ENCODE results near the gene HOXC9.

The HOXC9 gene

DNA sequence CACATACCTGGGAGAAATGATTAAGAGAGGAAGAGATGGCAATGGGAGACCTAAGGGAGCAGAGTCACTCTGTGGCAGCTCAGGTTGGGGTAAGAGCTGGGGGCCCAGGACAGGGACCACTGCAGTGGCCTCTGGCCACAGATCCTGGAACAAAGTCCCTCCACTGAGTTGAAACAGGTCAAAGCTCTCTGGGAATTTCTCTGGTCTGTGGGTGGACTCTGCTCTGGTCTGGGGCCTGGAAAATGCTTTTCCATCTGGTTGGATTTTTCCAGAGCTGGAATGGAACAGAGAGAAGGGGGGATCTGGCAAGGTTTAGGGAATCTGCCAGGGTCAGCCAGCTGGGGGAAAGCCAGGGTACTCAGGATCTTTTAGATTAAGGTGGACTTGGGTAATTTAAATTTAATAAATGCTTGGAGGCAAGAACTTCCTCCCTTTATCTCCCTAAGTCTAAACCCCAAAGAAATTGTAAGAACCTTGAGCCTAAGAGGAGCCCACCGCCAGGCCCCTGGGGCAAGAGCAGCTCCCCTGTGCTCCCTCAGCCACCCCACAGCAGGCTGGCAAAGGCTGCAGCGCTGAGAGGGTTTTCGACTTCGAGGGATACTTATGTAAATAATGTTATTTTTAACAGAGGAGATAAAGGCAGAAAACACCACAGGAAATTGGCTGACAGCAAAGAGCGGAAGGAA is 11.3 kb upstream of the HOXC9 start:
- DNase-seq (ENCODE audit: low read depth in 2 of 2), result no peak

DNA sequence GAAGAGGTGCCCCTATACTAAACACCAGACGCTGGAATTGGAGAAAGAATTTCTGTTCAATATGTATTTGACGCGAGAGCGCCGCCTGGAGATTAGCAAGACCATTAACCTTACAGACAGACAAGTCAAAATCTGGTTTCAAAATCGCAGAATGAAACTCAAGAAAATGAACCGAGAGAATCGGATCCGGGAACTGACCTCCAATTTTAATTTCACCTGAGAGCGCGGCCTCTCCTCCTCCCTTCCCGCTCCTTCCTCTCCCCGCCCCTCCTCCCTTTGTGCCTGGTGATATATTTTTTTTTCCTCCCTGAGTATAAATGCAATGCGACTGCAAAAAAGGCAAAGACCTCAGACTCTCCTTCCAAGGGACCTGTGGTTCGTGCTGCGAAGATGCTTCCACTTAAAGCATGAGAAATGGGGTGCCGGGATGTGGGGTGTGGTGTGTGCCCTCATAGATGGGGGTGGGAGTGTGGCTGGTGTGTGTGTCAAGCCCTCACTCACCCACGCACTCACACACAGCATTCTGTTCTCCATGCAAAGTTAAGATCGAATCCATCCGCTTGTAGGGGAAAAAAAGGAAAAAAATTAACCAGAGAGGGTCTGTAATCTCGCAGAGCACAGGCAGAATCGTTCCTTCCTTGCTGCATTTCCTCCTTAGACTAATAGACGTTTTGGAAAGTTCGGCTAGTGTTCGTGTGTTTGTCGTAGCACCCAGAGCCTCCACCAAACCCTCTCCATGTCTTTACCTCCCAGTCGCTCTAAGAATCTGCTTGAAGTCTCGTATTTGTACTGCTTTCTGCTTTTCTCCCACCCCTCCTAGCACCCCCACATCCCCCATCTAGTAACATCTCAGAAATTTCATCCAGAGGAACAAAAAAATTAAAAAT is 10.5 kb upstream of the HOXC9 start:
- no peak for DNase-seq (ENCODE audit: low read depth in 2 of 2)

DNA sequence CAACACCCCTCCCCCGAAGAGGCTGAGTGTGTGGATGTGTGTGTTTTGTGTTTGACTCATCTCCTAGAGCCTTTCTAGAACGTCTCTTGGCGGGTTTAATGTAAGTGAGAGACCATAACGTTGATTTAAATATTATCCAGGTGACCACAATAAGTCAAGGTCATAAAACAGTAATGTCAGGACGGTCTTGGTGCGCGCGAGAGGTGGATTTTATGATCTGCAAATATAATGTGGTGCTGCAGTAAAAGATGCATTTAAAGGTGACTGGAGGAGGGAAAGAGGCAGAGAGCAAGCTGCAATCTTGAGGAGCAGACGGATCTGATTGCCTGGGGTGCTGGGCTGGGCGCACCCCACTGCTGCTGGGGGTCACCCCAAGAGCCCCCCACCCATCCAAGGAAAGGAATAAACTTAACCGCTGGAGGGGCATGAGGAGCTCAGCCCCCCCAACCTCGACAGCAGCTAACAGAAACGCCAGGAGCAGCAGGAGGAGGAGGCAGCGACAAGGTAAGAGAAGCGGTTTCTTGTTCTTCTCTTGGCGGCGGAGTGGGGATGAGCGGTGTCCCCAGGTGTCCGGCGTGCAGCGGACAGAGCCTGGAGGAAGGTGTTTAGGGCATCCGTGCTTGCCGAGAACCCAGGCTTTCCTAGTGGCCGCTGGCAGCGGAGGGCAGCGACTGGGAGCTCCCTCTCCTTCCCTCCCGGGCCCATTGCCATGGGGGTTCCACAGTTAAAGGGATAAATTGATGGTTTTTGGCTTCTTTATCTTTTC is 9.5 kb upstream of the HOXC9 start:
- DNase-seq (ENCODE audit: low read depth in 2 of 2), result no peak

DNA sequence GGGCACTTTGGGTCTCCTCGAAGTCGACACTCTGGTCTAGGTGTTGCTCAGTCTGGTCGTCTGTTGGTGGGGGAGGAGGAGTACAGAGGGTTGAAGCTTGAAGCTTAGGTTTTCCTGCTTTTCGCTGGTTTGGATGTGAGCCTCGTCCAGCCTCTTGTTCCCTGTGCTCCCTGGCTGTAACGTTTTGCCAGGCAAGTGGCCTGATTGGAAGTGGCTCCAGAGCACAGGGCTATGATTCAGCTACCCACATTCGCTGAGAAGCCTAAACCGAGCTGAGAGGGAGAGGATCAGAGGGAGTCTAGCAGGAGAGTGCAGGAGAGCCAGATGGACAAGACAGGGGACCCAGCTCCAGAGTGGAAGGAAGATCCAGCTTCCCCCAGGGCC is 8.9 kb upstream of the HOXC9 start:
- no peak for DNase-seq (ENCODE audit: low read depth in 2 of 2)

DNA sequence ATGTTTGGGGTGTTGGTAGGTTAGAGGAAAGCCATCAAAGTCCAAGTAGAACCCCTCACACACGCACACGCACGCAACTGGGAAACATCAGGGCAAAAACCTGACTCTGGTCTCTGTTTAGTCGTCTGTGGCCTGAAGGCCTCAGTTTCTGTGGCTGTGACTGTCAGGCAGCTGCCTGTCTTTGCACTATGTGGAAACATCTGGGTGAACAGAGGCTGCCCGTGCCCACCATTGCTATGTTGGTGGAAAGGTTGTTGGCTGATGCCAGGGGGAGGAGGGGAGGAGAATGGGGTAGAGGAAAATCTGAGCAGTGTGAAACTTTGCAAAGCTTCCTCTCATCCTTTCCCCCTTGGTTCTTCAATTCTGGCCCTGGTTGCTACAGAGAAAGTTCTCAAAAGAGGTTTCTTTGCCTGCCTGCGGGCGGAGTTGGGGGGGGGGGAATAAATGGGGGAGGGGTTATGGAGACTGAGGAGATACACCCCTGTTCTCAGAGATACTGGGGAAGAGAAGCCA is 7.5 kb upstream of the HOXC9 start:
- DNase-seq (ENCODE audit: low read depth in 2 of 2), result no peak

DNA sequence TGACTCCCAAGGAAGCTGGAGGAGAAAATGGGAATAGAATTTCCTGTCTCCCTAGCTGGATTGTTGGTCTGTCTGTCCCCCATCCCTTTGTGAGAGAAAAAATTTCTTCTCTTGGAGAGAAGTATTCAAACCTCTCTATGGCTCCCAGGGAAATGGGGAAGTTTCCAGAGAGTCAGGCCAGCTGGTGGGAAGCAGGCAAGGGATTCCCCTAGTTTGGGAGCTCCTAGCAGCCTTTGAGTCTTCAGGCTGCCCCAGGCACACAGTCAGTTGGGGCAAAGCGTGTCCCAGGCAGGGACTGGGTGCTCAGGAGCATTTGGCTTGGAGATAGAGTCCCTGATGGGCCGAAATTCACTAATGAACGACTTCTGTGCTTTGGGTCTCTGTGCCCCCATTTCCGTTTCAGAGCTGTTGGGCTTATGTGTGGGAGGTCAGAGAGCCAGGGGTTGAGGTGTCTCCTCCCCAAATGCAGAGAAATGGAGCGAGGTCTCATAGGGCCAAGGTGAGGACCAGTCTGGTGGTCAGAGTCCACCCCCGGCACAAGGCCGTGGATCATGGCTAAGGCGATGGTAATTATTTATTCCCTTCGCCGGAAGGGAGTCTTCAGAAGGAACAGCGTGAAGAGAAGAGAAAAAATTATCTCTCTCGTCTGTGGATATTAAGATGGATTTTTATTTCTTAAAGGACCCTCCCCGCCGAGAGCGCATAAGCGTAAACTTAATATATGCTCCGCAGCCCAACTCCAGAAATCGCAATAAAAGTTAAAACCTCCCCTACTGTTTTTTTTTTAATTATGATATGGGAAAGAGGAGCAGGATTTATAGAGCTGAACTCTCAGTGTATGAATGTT is 6.6 kb upstream of the HOXC9 start:
- no peak for DNase-seq (ENCODE audit: low read depth in 2 of 2)

DNA sequence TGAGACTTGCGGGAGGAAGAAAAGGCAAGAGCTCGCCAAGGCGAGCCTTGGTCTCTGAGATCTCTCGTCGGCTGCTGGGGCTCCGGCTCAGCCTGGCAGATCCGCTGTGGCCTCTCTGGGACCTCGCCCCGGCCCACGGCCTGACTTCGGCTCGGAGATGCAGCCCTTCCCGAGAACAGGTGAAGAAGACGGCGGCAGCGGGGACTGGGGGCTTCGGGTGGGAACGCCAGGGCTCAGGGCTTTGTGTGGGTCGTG is 6.0 kb upstream of the HOXC9 start:
- no peak for DNase-seq (ENCODE audit: low read depth in 2 of 2)

DNA sequence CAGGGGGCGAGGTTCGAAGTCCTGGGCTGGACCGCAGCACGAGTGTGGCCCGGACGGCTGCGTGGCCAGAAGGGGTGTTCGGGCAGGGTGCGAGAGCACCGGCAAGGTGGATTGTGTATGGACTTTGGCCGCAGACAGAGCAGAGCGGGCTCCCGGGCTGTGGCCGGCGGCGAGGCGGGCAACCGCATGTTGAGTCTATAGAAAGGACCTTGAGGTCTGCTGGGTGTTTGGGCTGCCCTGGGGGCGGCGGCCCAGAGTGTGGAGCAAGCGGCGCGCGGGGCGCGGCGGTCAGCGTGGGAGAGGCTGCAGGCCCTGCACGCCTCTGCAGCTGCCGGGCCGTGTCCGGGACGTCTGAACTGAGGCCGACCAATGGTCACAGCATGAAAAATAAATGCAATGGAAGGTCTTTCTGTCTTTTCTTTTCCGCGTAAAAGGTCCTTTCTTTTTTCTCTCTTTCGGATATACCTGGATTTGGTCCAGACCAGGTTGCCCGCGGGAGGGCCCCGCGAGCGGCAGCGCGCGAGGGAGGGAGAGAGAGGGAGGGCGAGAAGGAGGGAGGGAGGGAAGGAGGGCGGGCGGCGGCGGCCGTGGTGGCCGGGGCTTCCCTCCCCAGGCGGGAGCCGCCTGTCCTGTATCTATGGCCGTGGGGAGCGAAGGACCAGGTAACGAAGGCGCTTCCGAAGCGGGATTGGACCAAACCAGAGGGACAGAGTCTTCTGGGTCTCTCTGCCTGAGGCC is 5.5 kb upstream of the HOXC9 start:
- no peak for DNase-seq (ENCODE audit: low read depth in 2 of 2)

DNA sequence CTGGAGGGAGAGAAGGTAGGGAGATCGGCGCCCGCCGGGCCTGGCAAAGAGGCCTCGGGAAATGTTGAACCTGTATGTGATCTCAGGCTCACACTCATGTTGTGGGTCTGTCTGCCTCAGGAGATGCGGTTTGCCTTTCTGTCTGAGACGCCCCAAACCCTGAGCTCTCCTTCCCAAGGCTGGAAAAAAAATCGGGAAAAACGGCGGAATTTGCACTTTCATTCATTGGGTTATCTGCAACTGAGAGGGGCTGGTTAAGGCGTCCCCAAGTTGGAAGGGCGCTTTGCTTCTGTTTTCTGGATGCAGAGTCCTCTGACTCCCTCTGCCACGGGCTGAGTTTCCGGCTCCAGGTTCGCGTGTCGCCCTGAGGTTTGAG is 5.0 kb upstream of the HOXC9 start:
- no peak for DNase-seq (ENCODE audit: low read depth in 2 of 2)

DNA sequence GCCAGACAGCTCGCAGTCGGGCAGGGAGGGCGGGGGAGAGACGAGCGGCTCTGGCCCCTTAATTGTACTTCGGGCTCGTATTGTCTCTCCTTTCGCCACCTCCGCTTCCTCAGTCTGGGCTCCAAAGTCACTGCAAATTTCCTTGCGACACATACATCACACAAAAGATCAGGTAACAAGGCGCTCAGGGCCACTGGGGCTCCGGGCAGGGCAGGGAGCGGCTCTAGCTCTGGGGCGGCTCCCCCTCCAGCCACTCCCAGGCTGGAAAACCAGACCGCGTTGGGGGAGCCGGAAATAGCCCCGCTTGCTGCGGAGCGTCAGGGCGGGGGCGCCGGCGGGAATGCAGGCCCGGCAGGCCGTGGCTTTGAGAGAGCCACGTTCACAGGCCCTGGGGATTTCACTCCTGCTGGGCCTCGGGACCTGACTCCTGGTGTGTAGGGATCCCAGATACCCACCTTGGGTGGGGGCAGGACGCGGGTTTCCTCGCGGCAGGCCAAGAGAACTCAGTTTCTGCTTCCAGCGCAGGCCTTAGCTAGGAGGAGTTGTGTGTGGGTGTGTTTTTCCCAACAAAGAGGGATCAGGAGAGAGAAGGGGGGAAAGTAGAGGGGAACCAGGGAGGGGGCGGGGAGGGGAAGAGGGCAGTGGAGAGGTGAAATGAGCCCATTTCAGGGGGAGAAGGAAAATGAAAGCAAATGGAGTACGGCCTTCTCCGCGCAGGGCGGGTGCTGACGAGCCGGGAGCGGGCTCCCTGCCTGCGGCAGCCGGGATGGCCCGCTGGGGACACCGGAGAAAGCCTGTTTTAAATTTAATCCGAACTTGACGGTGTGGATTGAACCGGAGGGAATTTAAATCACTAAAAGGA is 4.4 kb upstream of the HOXC9 start:
- no peak for DNase-seq (ENCODE audit: low read depth in 2 of 2)

DNA sequence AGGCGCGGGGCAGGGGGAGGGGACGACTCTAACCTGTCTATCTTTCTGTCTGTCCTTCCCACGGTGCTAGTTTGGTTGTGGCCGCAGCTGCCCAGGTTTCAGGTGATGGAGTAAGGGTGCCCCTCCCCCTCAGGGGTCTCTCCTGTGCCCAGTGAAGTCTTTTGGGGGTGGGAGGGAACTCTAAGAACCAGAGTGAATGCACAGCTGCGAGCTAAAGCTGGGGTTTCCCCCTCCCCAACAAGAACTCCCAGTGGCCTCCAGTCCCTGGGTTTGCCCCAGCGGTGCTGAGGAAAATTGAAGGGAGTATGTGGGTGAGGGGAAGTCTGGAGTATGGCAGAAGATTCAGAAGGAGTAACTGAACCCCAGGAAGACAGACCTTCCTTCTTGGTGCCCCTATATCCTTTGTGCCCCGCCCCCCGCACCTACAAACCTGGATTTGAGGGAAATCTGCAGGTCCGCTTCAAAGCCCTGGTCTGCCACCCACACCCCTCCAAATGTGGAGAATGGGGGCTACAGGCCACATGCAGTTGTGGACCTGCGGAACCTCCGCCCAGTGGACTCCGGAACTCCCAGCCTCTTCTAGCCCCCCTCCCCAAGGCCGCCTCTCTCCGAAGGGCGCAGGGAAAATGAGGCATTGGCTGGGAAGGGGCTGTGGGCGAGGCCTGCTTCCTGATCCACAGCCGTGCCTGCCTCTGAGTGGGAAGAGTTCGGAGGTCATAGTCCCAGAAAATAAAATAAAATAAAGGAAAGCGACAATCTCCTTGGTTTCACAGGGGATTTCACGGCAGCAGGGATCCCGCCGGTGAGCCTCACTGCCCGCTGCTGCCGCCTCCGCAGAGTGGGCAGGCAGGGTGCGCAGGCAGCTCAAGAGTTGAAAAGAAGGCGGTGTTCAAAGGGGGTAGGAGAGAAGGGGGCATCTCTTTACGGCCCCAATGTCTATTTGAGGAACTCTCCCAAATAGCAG is 3.4 kb upstream of the HOXC9 start:
- no peak for DNase-seq (ENCODE audit: low read depth in 2 of 2)

DNA sequence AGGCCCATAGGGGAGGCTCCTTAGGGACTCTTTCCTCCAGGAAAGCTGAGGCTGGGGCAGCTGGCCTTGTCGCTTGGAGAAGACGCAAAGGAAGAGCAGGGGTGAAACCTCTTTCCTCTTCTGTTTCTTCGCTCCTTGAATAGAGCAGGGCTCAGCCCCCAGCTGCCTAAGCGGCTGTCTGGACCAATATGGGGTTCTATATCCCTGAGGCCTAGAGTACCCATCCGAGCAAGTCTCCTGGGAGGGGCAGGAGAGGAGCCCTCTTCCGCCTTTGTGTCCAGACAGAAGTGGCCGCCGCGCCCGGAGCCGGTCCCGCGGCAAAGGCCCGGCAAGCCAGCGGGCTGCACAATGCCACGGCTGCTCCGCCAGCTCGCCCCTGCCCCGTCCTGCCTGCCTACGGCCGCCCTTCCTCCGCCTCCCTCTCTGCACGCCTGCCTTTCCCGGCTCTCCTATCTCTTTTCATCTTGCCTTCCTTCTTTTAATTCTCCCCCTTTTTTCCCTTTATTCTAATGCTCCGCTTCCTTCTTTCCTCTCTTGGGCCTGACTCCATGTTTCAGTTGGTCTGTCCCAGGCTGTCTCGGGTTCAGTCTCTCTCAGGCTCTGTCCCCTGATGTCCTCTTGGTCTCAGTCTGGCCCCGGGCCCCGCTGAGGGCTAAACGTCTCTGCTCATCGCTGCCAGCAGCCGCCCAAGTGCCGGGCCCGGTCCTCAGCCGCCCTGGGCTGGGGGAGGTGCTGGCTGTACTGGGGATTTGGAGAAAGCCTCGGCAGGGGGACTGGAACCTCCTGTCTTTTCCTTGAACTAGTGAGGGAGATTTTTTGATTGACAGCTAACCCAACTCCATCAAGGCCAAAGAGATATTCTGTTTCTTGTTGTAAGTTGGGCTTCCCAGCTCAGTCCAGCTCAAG is 2.5 kb upstream of the HOXC9 start:
- no peak for DNase-seq (ENCODE audit: low read depth in 2 of 2)

DNA sequence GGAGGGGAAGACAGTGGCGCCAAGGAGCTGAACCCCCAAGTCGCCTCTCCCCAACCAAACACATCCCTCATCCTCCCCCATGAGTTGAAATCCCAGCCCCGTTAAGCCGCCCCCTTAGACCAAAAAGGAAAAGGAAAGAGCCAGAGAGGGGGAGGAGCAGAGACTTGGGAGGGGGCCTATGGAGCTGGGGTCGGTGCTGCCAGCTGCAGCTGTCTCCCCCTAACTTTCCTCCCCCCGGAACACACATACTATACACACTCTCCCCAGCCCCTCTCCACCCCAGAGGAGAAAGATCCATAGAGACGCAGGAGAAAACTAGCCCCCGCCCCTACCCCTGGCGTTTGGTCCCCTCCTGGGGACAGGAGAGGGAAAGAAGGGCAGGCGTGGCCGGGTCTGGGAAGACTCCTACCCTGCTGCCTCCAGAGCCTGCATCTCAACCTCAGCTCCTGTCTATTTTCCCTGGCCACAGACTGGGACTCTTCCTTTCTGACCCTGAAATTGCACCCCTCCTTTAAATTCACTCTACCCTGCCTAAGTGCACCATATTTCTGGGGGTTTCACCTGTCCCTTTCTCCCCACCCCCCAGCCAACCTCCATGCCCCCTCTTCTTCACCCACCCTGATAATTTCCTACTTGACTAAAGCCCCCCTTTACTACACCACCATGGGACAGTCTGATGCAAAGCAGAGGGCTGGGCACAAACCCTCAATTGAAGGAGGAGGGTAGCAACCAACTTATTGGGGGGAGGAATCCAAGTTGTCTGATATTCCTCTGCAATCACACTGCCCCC is 1.7 kb upstream of the HOXC9 start:
- no peak for DNase-seq (ENCODE audit: low read depth in 2 of 2)

DNA sequence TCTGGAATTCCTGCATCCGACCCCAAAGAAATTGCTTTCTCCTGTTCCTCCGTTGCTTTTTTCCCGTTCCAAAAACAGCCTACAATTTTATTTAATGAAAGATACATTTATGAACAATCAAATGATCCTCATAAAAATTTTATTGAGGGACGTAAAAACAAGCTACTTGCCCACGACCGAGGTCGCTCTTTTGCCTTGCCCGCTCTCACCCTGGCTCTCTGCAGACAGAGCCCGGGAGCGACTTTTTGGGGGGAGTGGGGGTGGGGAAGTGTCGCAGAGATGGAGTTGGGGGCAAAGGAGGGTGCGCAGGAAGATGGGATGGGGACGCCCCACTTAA is 1.1 kb upstream of the HOXC9 start:
- no peak for DNase-seq (ENCODE audit: low read depth in 2 of 2)

DNA sequence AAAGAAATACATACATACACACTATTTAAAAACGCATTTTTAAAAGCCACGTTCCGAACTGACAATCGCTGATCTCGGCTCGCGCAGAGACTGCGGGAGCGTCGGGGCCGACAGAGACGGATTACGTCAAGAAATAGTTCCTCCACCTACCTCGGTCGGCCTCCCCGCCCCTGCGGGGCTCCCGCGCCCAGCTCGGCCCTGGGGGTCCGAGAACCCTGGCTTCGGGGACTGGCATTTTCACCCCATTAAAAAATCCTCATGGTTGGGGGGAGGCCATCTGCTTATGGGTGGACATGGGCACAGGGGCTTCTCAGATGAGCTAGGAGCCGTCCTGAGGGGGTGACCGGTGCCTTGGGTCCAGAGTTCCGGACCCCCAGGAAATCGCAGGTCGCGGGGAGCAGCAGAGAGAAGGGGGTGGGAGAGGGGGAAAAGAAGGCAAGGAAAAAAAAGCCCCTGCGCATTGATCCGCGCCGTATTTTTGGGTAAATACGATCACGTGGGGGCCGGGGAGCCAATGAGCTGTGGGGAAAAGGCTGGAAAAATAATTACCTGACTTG is 324 bp upstream of the HOXC9 start:
- no peak for DNase-seq (ENCODE audit: low read depth in 2 of 2)

DNA sequence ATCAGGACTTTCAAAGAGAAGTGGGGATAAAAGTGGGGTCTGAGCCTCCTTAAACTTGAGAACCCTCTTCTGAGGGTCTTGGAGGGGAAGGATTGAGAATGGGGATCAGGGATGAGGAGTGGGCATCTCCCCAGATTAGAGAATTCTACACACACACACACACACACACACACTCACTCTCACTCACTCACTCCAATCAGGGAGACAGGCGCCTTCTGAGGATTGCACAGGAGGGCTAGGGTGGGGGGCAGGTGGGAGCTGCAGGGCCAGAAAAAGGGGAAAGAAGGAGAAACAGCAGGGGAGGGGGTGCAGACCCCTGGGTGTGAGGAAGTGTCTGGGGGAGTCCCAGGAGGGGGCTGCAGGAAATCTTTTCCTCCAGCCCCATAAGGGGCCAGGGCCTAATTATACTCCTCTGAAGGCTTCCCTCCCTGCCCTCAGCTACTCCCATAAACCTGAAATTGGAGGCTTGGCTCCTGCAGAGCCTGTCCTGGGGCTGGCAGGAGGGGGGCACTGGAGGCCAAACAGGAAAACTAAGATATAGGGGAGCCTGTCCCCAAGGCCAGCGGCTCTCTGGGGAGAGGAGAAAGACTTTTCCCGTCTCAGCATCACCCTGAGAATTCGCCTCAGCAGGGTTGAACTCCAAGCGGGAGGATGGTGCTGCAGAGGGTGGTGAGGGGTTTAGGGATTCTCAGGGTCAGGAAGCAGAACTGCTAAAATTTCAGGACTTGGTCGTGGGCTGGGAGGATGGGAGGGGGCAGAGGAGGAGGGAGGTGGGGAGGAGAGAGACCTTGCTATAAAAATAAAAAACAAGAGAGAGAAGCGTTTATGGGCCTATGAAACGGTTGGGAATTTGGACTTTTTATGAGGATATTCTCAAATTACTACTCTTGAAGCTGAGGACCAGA is 1.6 kb downstream of the HOXC9 start:
- DNase-seq (ENCODE audit: low read depth in 2 of 2), result no peak

Data from stimulated activated CD8-positive, alpha-beta memory T cell treated with anti-CD3 and anti-CD28 coated beads, Interleukin-2, amount 100 ng/mL, for 48 hours (primary cell).